ENCODE measurements around the gene CAPRIN2.
A peak's percentile ranks its signal among the peaks of the same experiment; 100 is the strongest.

CAPRIN2 gene

GRCh38 chr12:30761730-30762129, 7.0 kb upstream of the CAPRIN2 start:
- no peak for DNase-seq (ENCODE audit: low read depth)

- no peak for DNase-seq (ENCODE audit: low read depth)
These were observed 2.6 kb upstream of the CAPRIN2 start for GRCh38 chr12:30757316-30757715.

- DNase-seq (ENCODE audit: low read depth): no peak
These were observed 1.3 kb upstream of the CAPRIN2 start for GRCh38 chr12:30756074-30756473.

GRCh38 chr12:30755395-30755762, 628 bp upstream of the CAPRIN2 start:
- no peak for DNase-seq (ENCODE audit: low read depth)

- no peak for DNase-seq (ENCODE audit: low read depth)
These were observed 385 bp downstream of the CAPRIN2 start for GRCh38 chr12:30754383-30754749.

GRCh38 chr12:30753751-30754382, 884 bp downstream of the CAPRIN2 start:
- peak; percentile 26 for DNase-seq (ENCODE audit: low read depth)

GRCh38 chr12:30753233-30753632, 1.5 kb downstream of the CAPRIN2 start:
- peak; percentile 42 for DNase-seq (ENCODE audit: low read depth)

GRCh38 chr12:30752255-30752654, 2.5 kb downstream of the CAPRIN2 start:
- no peak for DNase-seq (ENCODE audit: low read depth)

GRCh38 chr12:30748147-30748546, 6.6 kb downstream of the CAPRIN2 start:
- peak; percentile 9 for DNase-seq (ENCODE audit: low read depth)

- DNase-seq (ENCODE audit: low read depth): peak; percentile 24
These were observed 8.6 kb downstream of the CAPRIN2 start for GRCh38 chr12:30746190-30746589.

GRCh38 chr12:30744321-30744720, 10.4 kb downstream of the CAPRIN2 start:
- no peak for DNase-seq (ENCODE audit: low read depth)

GRCh38 chr12:30740274-30740673, 14.5 kb downstream of the CAPRIN2 start:
- DNase-seq (ENCODE audit: low read depth): no peak

GRCh38 chr12:30739020-30739419, 15.7 kb downstream of the CAPRIN2 start:
- DNase-seq (ENCODE audit: low read depth): no peak

- DNase-seq (ENCODE audit: low read depth): no peak
These were observed 21.7 kb downstream of the CAPRIN2 start for GRCh38 chr12:30732954-30733637.

- DNase-seq (ENCODE audit: low read depth): no peak
These were observed 24.7 kb downstream of the CAPRIN2 start for GRCh38 chr12:30730011-30730410.

- no peak for DNase-seq (ENCODE audit: low read depth)
These were observed 25.2 kb downstream of the CAPRIN2 start for GRCh38 chr12:30729547-30729946.

- DNase-seq (ENCODE audit: low read depth): no peak
These were observed 28.1 kb downstream of the CAPRIN2 start for GRCh38 chr12:30726647-30727046.

GRCh38 chr12:30725739-30726138, 29.0 kb downstream of the CAPRIN2 start:
- DNase-seq (ENCODE audit: low read depth): peak; percentile 82

GRCh38 chr12:30719060-30719459, 35.7 kb downstream of the CAPRIN2 start:
- peak; percentile 56 for DNase-seq (ENCODE audit: low read depth)

- DNase-seq (ENCODE audit: low read depth): no peak
These were observed 47.0 kb downstream of the CAPRIN2 start for GRCh38 chr12:30707613-30708342.

GRCh38 chr12:30706476-30706875, 48.3 kb downstream of the CAPRIN2 start:
- no peak for DNase-seq (ENCODE audit: low read depth)

GRCh38 chr12:30701056-30701455, 53.7 kb downstream of the CAPRIN2 start:
- DNase-seq (ENCODE audit: low read depth): no peak

GRCh38 chr12:30700216-30700900, 54.4 kb downstream of the CAPRIN2 start:
- DNase-seq (ENCODE audit: low read depth): no peak
